Urinary bladder (tissue), 2 donors: ENCODE data around the gene PIP4K2A. TPM values are rescaled to one million over a fixed set of nuclear protein-coding genes. Genes with fewer than 3 reads are reported as not detected.

ENCODE experiments used
- polyA plus RNA-seq: library from polyadenylated mRNA; stranded (reverse); fragments of 200-250 nt; gene quantifications from one replicate; pipeline ENCODE4 v1.2.3, GENCODE V29; 2013
- total RNA-seq: library from RNA; depleted of rRNA; stranded (reverse); fragments of >200 nt; gene quantifications from one replicate; pipeline ENCODE4 v1.2.3, GENCODE V29; 2014
- donor health status: healthy.

PIP4K2A gene
- total and polyA plus RNA-seq, 2 donors: 27.0 to 29.1 TPM

Other genes with a start within 250 kb of the PIP4K2A start
- 0.21 TPM for gene ARMC3, start 213.5 kb upstream of the PIP4K2A start, total RNA-seq
- gene ARMC3, start 213.5 kb upstream of the PIP4K2A start, polyA plus RNA-seq: not detected